ENCODE data around the gene SRPK3. TPM values are rescaled to one million over a fixed set of nuclear protein-coding genes. Genes with fewer than 3 reads are reported as not detected.

SRPK3 gene
- total RNA-seq, 6 donors from 2014 or later = 0.20 to 0.44 (median 0.23) TPM; not detected in 2

- WGBS, 2 donors = 94% methylated on average over 20 of the region's 20 CpGs; no CpG with 5 or more reads in 1 of the 2 donors
- no peaks in the 10 kb centered on the region for H3K9me3 ChIP-seq
- H3K4me1 ChIP-seq = peaks cover 0 to 13% (median 6%) of the 10 kb centered on the region in 4 donors
- TF ChIP-seq CTCF (IDR thresholded peaks at IDR 0.05) = no peak
- no peak for TF ChIP-seq EP300 (IDR thresholded peaks at IDR 0.05)
- TF ChIP-seq POLR2AphosphoS5 (IDR thresholded peaks at IDR 0.05) = no peak
- no peak for TF ChIP-seq POLR2A (IDR thresholded peaks at IDR 0.05)
- no peak overlapping the region for H3K4me3 ChIP-seq
- no peaks in the 10 kb centered on the region for H3K27me3 ChIP-seq
- DNase-seq = peak in 1 of 2 donors; percentile 72
- no peak overlapping the region for H3K27ac ChIP-seq
- no peaks in the 10 kb centered on the region for H3K36me3 ChIP-seq
- no peak for ATAC-seq (ENCODE audit: low FRiP score in 2 of 2)
These were observed 13.2 kb upstream of the SRPK3 start for GRCh38 chrX:153767674-153768055.

GRCh38 chrX:153768311-153769157 lies 12.3 kb upstream of the SRPK3 start:
- Histone ChIP-seq H3K36me3 (no peaks in the 10 kb centered on the region), H3K4me3 (no peak overlapping the region), H3K9me3 (no peaks in the 10 kb centered on the region), H3K27me3 (no peaks in the 10 kb centered on the region), H3K27ac (peak overlapping the region in 1 of 4 donors; percentile 5), H3K4me1 (peaks cover 0 to 13% (median 6%) of the 10 kb centered on the region in 4 donors)
- no peak for TF ChIP-seq POLR2AphosphoS5 (IDR thresholded peaks at IDR 0.05)
- no peak for TF ChIP-seq POLR2A (IDR thresholded peaks at IDR 0.05)
- peak in 1 of 6 experiments; percentile 10 for TF ChIP-seq CTCF (IDR thresholded peaks at IDR 0.05)
- TF ChIP-seq EP300 (IDR thresholded peaks at IDR 0.05) = no peak
- DNase-seq (peak in 1 of 2 donors; percentile 53), ATAC-seq (ENCODE audit: low FRiP score in 2 of 2) (no peak)
- WGBS, 2 donors = 83% methylated on average over 18 of the region's 22 CpGs; no CpG with 5 or more reads in 1 of the 2 donors

GRCh38 chrX:153769158-153769864 lies 11.5 kb upstream of the SRPK3 start:
- WGBS, 2 donors = 80 to 87% methylated on average over 1 to 14 of the region's 23 CpGs
- no peak for TF ChIP-seq POLR2AphosphoS5 (IDR thresholded peaks at IDR 0.05)
- TF ChIP-seq EP300 (IDR thresholded peaks at IDR 0.05) = no peak
- TF ChIP-seq CTCF (IDR thresholded peaks at IDR 0.05) = no peak
- no peak for TF ChIP-seq POLR2A (IDR thresholded peaks at IDR 0.05)
- DNase-seq = peak in 1 of 2 donors; percentile 49

GRCh38 chrX:153769865-153770600 lies 10.8 kb upstream of the SRPK3 start:
- no peak for ATAC-seq (ENCODE audit: low FRiP score in 2 of 2)
- 86 to 97% methylated on average over 6 to 25 of the region's 25 CpGs for WGBS, 2 donors
- Histone ChIP-seq H3K27ac (no peak overlapping the region), H3K4me3 (no peak overlapping the region), H3K4me1 (peaks cover 0 to 6% (median 2%) of the 10 kb centered on the region in 4 donors), H3K36me3 (no peaks in the 10 kb centered on the region), H3K27me3 (no peaks in the 10 kb centered on the region), H3K9me3 (no peaks in the 10 kb centered on the region)
- TF ChIP-seq EP300 (IDR thresholded peaks at IDR 0.05) (no peak), POLR2AphosphoS5 (IDR thresholded peaks at IDR 0.05) (no peak), POLR2A (IDR thresholded peaks at IDR 0.05) (no peak), CTCF (IDR thresholded peaks at IDR 0.05) (no peak)
- peak in 1 of 2 donors; percentile 56 for DNase-seq

More at GRCh38 chrX:153769158-153769864, 11.5 kb upstream of the SRPK3 start:
- Histone ChIP-seq H3K4me3 (no peak overlapping the region), H3K4me1 (peaks cover 0 to 13% (median 3%) of the 10 kb centered on the region in 4 donors), H3K9me3 (no peaks in the 10 kb centered on the region), H3K36me3 (no peaks in the 10 kb centered on the region), H3K27me3 (no peaks in the 10 kb centered on the region), H3K27ac (no peak overlapping the region)
- ATAC-seq (ENCODE audit: low FRiP score in 2 of 2) = no peak

Measured in upper lobe of left lung (tissue), 6 donors.